Right cardiac atrium (tissue), 5 donors: Measurements from ENCODE around the gene GALNT6. TPM values are rescaled to one million over a fixed set of nuclear protein-coding genes. Genes with fewer than 3 reads are reported as not detected.

ENCODE experiments used
- ATAC-seq, 2 donors: fragments of 200-7000 bp; cut with Tn5 transposase; one replicate each; pipeline versions ENCODE4 v1.8.0 to v1.9.1; 2020; ENCODE audit warnings: moderate library complexity in 2 of 2, mild to moderate bottlenecking in 1 of 2
- DNase-seq, 3 donors: peaks; one replicate each; pipeline ENCODE4 v3.0.0-alpha.2; 2020
- H3K27ac ChIP-seq: one replicate; pipeline ENCODE4 v1.5.1; 2013; ENCODE audit warnings: mild to moderate bottlenecking, low read length, control low read depth, moderate library complexity
- H3K27me3 ChIP-seq: one replicate; pipeline ENCODE4 v1.6.1; 2013; ENCODE audit not compliant: control insufficient read depth, insufficient read depth
- H3K4me1 ChIP-seq: one replicate; pipeline ENCODE4 v1.6.1; 2013; ENCODE audit warnings: low read length; ENCODE audit not compliant: control insufficient read depth, insufficient read depth
- H3K4me3 ChIP-seq: one replicate; pipeline ENCODE4 v1.5.1; 2013; ENCODE audit warnings: low read length, control low read depth
- H3K9me3 ChIP-seq: one replicate; pipeline ENCODE4 v1.6.1; 2013; ENCODE audit warnings: low read length; ENCODE audit not compliant: control insufficient read depth
- WGBS: extraction: QIAGEN DNeasy Blood & Tissue Kit; methylation state at CpG from one replicate; pipeline ENCODE4 v1.1.7; 2013; 5-methylcytosine and 5-hydroxymethylcytosine counted together
- intact Hi-C, 4 donors: fragments of 100-400 bp; cut with DNase I; formaldehyde crosslinking; loops; one replicate each; pipeline versions ENCODE4 v1.11.0 to v1.14.0; 2022 to 2023
- polyA plus RNA-seq: library from polyadenylated mRNA; stranded (reverse); fragments of 200-250 nt; gene quantifications from one replicate; pipeline ENCODE4 v1.2.3, GENCODE V29; 2013
- total RNA-seq, 4 donors: library from RNA; stranded (reverse); fragmentation: NEBNext Ultra II Directional; extraction: Animal tissue kit (Norgen Biotek cat#: 25700); gene quantifications; one replicate each; pipeline ENCODE4 v1.2.1, GENCODE V29; 2021
- donor health status: healthy with polysubstance abuse.
- donor health status: DM: no; HTN: yes; CAD: no.
- donor health status: DM: no; HTN: no; CAD: no.
- donor health status: DM: no; HTN: yes; CAD: no; lungs with severe emphysema.
- donor health status: DM: yes; HTN: yes; CAD: no.

The GALNT6 gene
- total and polyA plus RNA-seq, 5 donors: 0.25 to 2.2 (median 1.3) TPM

GRCh38 chr12:51421266-51421884 is 30.2 kb upstream of the GALNT6 start:
- intact Hi-C loops: loop anchor here in 2 of 4 donors (10.0 kb wide), 2 partner anchors 113 to 403 kb away; no protein-coding TSS in a partner anchor
- Histone ChIP-seq H3K4me3 (no peak overlapping the region), H3K9me3 (no peaks in the 10 kb centered on the region), H3K4me1 (no peaks in the 10 kb centered on the region), H3K27me3 (no peaks in the 10 kb centered on the region), H3K27ac (no peak overlapping the region)
- DNase-seq (peak in 1 of 3 donors; percentile 54), ATAC-seq (peak in 1 of 2 donors; percentile 40)
- WGBS: 70% methylated on average over 5 of the region's 5 CpGs

- intact Hi-C loops: loop anchor here in 2 of 4 donors (10.0 kb wide), 2 partner anchors 115 to 405 kb away; no protein-coding TSS in a partner anchor
- Histone ChIP-seq H3K9me3 (no peaks in the 10 kb centered on the region), H3K4me1 (no peaks in the 10 kb centered on the region), H3K27ac (no peak overlapping the region), H3K4me3 (no peak overlapping the region), H3K27me3 (no peaks in the 10 kb centered on the region)
- WGBS: 31% methylated on average over 11 of the region's 11 CpGs
- ATAC-seq (no peak), DNase-seq (no peak)
Observed at GRCh38 chr12:51419425-51420193, 28.4 kb upstream of the GALNT6 start.

GRCh38 chr12:51417826-51418225 is 26.6 kb upstream of the GALNT6 start:
- no peak for DNase-seq
- WGBS: 54% methylated on average over 4 of the region's 4 CpGs
- intact Hi-C loops: no loop called here
- Histone ChIP-seq H3K27me3 (no peaks in the 10 kb centered on the region), H3K9me3 (no peaks in the 10 kb centered on the region), H3K27ac (no peak overlapping the region), H3K4me3 (no peak overlapping the region), H3K4me1 (no peaks in the 10 kb centered on the region)
- no peak for ATAC-seq

GRCh38 chr12:51415931-51416330 is 24.7 kb upstream of the GALNT6 start:
- DNase-seq: no peak
- no peaks in the 10 kb centered on the region for H3K4me1 ChIP-seq
- 94% methylated on average over 1 of the region's 1 CpG for WGBS
- intact Hi-C loops: no loop called here
- no peaks in the 10 kb centered on the region for H3K9me3 ChIP-seq
- no peak for ATAC-seq
- no peaks in the 10 kb centered on the region for H3K27me3 ChIP-seq
- no peak overlapping the region for H3K4me3 ChIP-seq
- H3K27ac ChIP-seq: no peak overlapping the region

- no peaks in the 10 kb centered on the region for H3K9me3 ChIP-seq
- no peaks in the 10 kb centered on the region for H3K4me1 ChIP-seq
- H3K27ac ChIP-seq: no peak overlapping the region
- ATAC-seq (no peak), DNase-seq (no peak)
- WGBS: 89% methylated on average over 3 of the region's 3 CpGs
- no peaks in the 10 kb centered on the region for H3K27me3 ChIP-seq
- intact Hi-C loops: no loop called here
- H3K4me3 ChIP-seq: no peak overlapping the region
Observed at GRCh38 chr12:51413791-51414190, 22.6 kb upstream of the GALNT6 start.

GRCh38 chr12:51413149-51413548 is 21.9 kb upstream of the GALNT6 start:
- Histone ChIP-seq H3K9me3 (no peaks in the 10 kb centered on the region), H3K27ac (no peak overlapping the region), H3K4me1 (no peaks in the 10 kb centered on the region), H3K4me3 (no peak overlapping the region), H3K27me3 (no peaks in the 10 kb centered on the region)
- ATAC-seq: no peak
- no peak for DNase-seq
- intact Hi-C loops: no loop called here

- Histone ChIP-seq H3K27ac (no peak overlapping the region), H3K9me3 (no peaks in the 10 kb centered on the region), H3K27me3 (no peaks in the 10 kb centered on the region), H3K4me3 (no peak overlapping the region), H3K4me1 (no peaks in the 10 kb centered on the region)
- WGBS: 43% methylated on average over 8 of the region's 8 CpGs
- ATAC-seq (no peak), DNase-seq (no peak)
- intact Hi-C loops: no loop called here
Observed at GRCh38 chr12:51409846-51410245, 18.6 kb upstream of the GALNT6 start.

GRCh38 chr12:51407604-51408003 is 16.4 kb upstream of the GALNT6 start:
- WGBS: 67% methylated on average over 4 of the region's 4 CpGs

GRCh38 chr12:51406859-51407258 is 15.7 kb upstream of the GALNT6 start:
- Histone ChIP-seq H3K4me3 (no peak overlapping the region), H3K4me1 (no peaks in the 10 kb centered on the region), H3K27ac (no peak overlapping the region), H3K9me3 (no peaks in the 10 kb centered on the region), H3K27me3 (no peaks in the 10 kb centered on the region)
- WGBS: 73% methylated on average over 5 of the region's 5 CpGs
- DNase-seq (no peak), ATAC-seq (no peak)
- intact Hi-C loops: no loop called here

More at GRCh38 chr12:51407604-51408003, 16.4 kb upstream of the GALNT6 start:
- no peak for DNase-seq
- H3K9me3 ChIP-seq: no peaks in the 10 kb centered on the region
- no peak overlapping the region for H3K27ac ChIP-seq
- no peak for ATAC-seq
- intact Hi-C loops: no loop called here
- H3K4me1 ChIP-seq: no peaks in the 10 kb centered on the region
- H3K27me3 ChIP-seq: no peaks in the 10 kb centered on the region
- no peak overlapping the region for H3K4me3 ChIP-seq

GRCh38 chr12:51406290-51406689 is 15.1 kb upstream of the GALNT6 start:
- no peak for ATAC-seq
- no peaks in the 10 kb centered on the region for H3K27me3 ChIP-seq

GRCh38 chr12:51405801-51406207 is 14.6 kb upstream of the GALNT6 start:
- intact Hi-C loops: no loop called here
- ATAC-seq: no peak

More at GRCh38 chr12:51406290-51406689, 15.1 kb upstream of the GALNT6 start:
- Histone ChIP-seq H3K9me3 (no peaks in the 10 kb centered on the region), H3K27ac (no peak overlapping the region), H3K4me3 (no peak overlapping the region), H3K4me1 (no peaks in the 10 kb centered on the region)
- intact Hi-C loops: no loop called here
- 77% methylated on average over 3 of the region's 3 CpGs for WGBS
- DNase-seq: no peak

More at GRCh38 chr12:51405801-51406207, 14.6 kb upstream of the GALNT6 start:
- no peaks in the 10 kb centered on the region for H3K9me3 ChIP-seq
- H3K27me3 ChIP-seq: no peaks in the 10 kb centered on the region
- H3K4me1 ChIP-seq: no peaks in the 10 kb centered on the region
- DNase-seq: no peak
- H3K27ac ChIP-seq: no peak overlapping the region
- no peak overlapping the region for H3K4me3 ChIP-seq
- 86% methylated on average over 3 of the region's 3 CpGs for WGBS
